H9 (cell line): ENCODE results near the gene SLC26A2. TPM values are rescaled to one million over a fixed set of nuclear protein-coding genes. Genes with fewer than 3 reads are reported as not detected.

Experiments used
- DNase-seq: peaks from one replicate; pipeline ENCODE4 v3.0.0-alpha.2; 2017
- H2AFZ ChIP-seq: one replicate; pipeline ENCODE4 v1.6.1; 2013; ENCODE audit warnings: mild to moderate bottlenecking, low read length, control low read depth, moderate library complexity
- H2AK5ac ChIP-seq: 2 replicates; pipeline ENCODE4 v1.6.1; 2013; ENCODE audit warnings: low read length, control low read depth, mixed read lengths; ENCODE audit not compliant: insufficient read length
- H2BK120ac ChIP-seq: one replicate; pipeline ENCODE4 v1.6.1; 2013; ENCODE audit warnings: low read depth, mild to moderate bottlenecking, low read length, control low read depth, inconsistent platforms; ENCODE audit not compliant: poor library complexity, severe bottlenecking
- H2BK12ac ChIP-seq: 2 replicates; pipeline ENCODE4 v1.6.1; 2013; ENCODE audit warnings: low read length, control low read depth, mixed read lengths, low read depth; ENCODE audit not compliant: insufficient read length
- H2BK15ac ChIP-seq: 2 replicates; pipeline ENCODE4 v1.6.1; 2013; ENCODE audit warnings: low read depth, low read length, control low read depth
- H2BK20ac ChIP-seq: one replicate; pipeline ENCODE4 v1.6.1; 2013; ENCODE audit warnings: low read depth, mild to moderate bottlenecking, low read length, control low read depth, inconsistent platforms; ENCODE audit not compliant: poor library complexity, severe bottlenecking
- H2BK5ac ChIP-seq: 2 replicates; pipeline ENCODE4 v1.6.1; 2013; ENCODE audit warnings: low read length, control low read depth, mixed read lengths; ENCODE audit not compliant: insufficient read length
- H3K14ac ChIP-seq: 2 replicates; pipeline ENCODE4 v1.6.1; 2013; ENCODE audit warnings: low read length, control low read depth; ENCODE audit not compliant: insufficient read depth
- H3K18ac ChIP-seq: 2 replicates; pipeline ENCODE4 v1.6.1; 2013; ENCODE audit warnings: low read depth, mild to moderate bottlenecking, mixed read lengths, low read length, control low read depth; ENCODE audit not compliant: insufficient read length
- H3K23ac ChIP-seq: 2 replicates; pipeline ENCODE4 v1.6.1; 2013; ENCODE audit warnings: low read length, control low read depth, mixed read lengths, low read depth; ENCODE audit not compliant: insufficient read length
- H3K23me2 ChIP-seq: 2 replicates; pipeline ENCODE4 v1.6.1; 2013; ENCODE audit warnings: low read depth, mild to moderate bottlenecking, mixed read lengths, low read length, control low read depth; ENCODE audit not compliant: insufficient read length, poor library complexity, severe bottlenecking
- H3K27ac ChIP-seq: 2 replicates; pipeline ENCODE4 v1.5.1; 2013; ENCODE audit warnings: low read length, control low read depth, mixed read lengths, low read depth; ENCODE audit not compliant: insufficient read length
- H3K27me3 ChIP-seq: 2 replicates; pipeline ENCODE4 v1.6.1; 2013; ENCODE audit warnings: low read length, control low read depth, inconsistent platforms; ENCODE audit not compliant: insufficient read depth
- H3K4ac ChIP-seq: 2 replicates; pipeline ENCODE4 v1.6.1; 2013; ENCODE audit warnings: low read depth, mild to moderate bottlenecking, control low read depth, inconsistent platforms, low read length, moderate library complexity
- H3K4me1 ChIP-seq: 2 replicates; pipeline ENCODE4 v1.6.1; 2013; ENCODE audit warnings: low read length, control low read depth, inconsistent platforms; ENCODE audit not compliant: insufficient read depth
- H3K4me2 ChIP-seq: 2 replicates; pipeline ENCODE4 v1.6.1; 2013; ENCODE audit warnings: low read length, control low read depth, mixed read lengths; ENCODE audit not compliant: insufficient read length, insufficient read depth
- H3K56ac ChIP-seq: 2 replicates; pipeline ENCODE4 v1.6.1; 2013; ENCODE audit warnings: low read depth, mild to moderate bottlenecking, mixed read lengths, low read length, control low read depth; ENCODE audit not compliant: insufficient read length
- H3K79me1 ChIP-seq: 2 replicates; pipeline ENCODE4 v1.6.1; 2013; ENCODE audit warnings: low read depth, mild to moderate bottlenecking, moderate library complexity, low read length, control low read depth, inconsistent platforms; ENCODE audit not compliant: insufficient read depth, poor library complexity, severe bottlenecking
- H3K79me2 ChIP-seq: 2 replicates; pipeline ENCODE4 v1.6.1; 2013; ENCODE audit warnings: low read length, control low read depth, inconsistent platforms; ENCODE audit not compliant: insufficient read depth
- H3K9ac ChIP-seq: 2 replicates; pipeline ENCODE4 v1.6.1; 2013; ENCODE audit warnings: low read length, control low read depth, mixed read lengths; ENCODE audit not compliant: insufficient read length; ENCODE audit errors: extremely low read depth
- H3K9me3 ChIP-seq: one replicate; pipeline ENCODE4 v1.6.1; 2013; ENCODE audit warnings: low read depth, low read length, inconsistent platforms; ENCODE audit not compliant: control insufficient read depth
- H3T11ph ChIP-seq: one replicate; pipeline ENCODE4 v1.6.1; 2013; ENCODE audit warnings: mild to moderate bottlenecking, low read length, control low read depth, inconsistent platforms
- H4K20me1 ChIP-seq: one replicate; pipeline ENCODE4 v1.6.1; 2013; ENCODE audit not compliant: control insufficient read depth, insufficient read length, insufficient read depth
- H4K5ac ChIP-seq: 2 replicates; pipeline ENCODE4 v1.6.1; 2013; ENCODE audit warnings: low read depth, mild to moderate bottlenecking, mixed read lengths, low read length, control low read depth; ENCODE audit not compliant: insufficient read length
- H4K8ac ChIP-seq: replicated peaks from 2 replicates; pipeline ENCODE4 v1.6.1; 2013; ENCODE audit warnings: low read length, control low read depth, mixed read lengths, low read depth; ENCODE audit not compliant: insufficient read length
- H4K91ac ChIP-seq: 2 replicates; pipeline ENCODE4 v1.6.1; 2013; ENCODE audit warnings: low read depth, mild to moderate bottlenecking, moderate library complexity, mixed read lengths, low read length, control low read depth; ENCODE audit not compliant: insufficient read length
- H3K27ac Mint-ChIP-seq, 3 experiments: 2 replicates in 2 of 3; 3 replicates in 1 of 3; pipeline ENCODE4 v1.8.0; 2020 to 2021; ENCODE audit warnings: mixed read lengths in 3 of 3, mild to moderate bottlenecking in 1 of 3, moderate library complexity in 1 of 3
- H3K27me3 Mint-ChIP-seq: 2 replicates; pipeline ENCODE4 v1.8.0; 2021; ENCODE audit warnings: low read depth, mild to moderate bottlenecking, moderate library complexity, mixed read lengths
- H3K36me3 Mint-ChIP-seq, 3 experiments: 2 replicates in 2 of 3; 3 replicates in 1 of 3; pipeline ENCODE4 v1.8.0; 2020 to 2021; ENCODE audit warnings: low read depth in 3 of 3, mixed read lengths in 3 of 3; ENCODE audit not compliant: insufficient read depth in 1 of 3
- H3K4me1 Mint-ChIP-seq, 2 experiments: 2 replicates each; pipeline ENCODE4 v1.8.0; 2020; ENCODE audit warnings: mixed read lengths in 2 of 2
- H3K4me3 Mint-ChIP-seq, 2 experiments: 2 replicates in 1 of 2; 3 replicates in 1 of 2; pipeline ENCODE4 v1.8.0; 2020 to 2021; ENCODE audit warnings: mild to moderate bottlenecking in 2 of 2, mixed read lengths in 2 of 2, moderate library complexity in 1 of 2
- H3K9me3 Mint-ChIP-seq, 2 experiments: 2 replicates in 1 of 2; 3 replicates in 1 of 2; pipeline ENCODE4 v1.8.0; 2020; ENCODE audit warnings: mild to moderate bottlenecking in 2 of 2, mixed read lengths in 2 of 2, moderate library complexity in 1 of 2
- WGBS: extraction: QIAGEN DNeasy Blood & Tissue Kit; methylation state at CpG from one replicate; pipeline ENCODE4 v1.1.7; 2013; ENCODE audit warnings: missing lambda C conversion rate, low lambda C conversion rate, mixed read lengths; ENCODE audit not compliant: insufficient read length; ENCODE audit errors: extremely low coverage; 5-methylcytosine and 5-hydroxymethylcytosine counted together
- total RNA-seq: library from RNA; stranded (reverse); gene quantifications from 2 replicates; pipeline ENCODE4 v1.2.1, GENCODE V29; 2021
- TF ChIP-seq, protein P1 (sequence below): fragments of 200-600 bp; sonication (generic); conservative IDR thresholded peaks from 3 replicates; pipeline ENCODE4 v1.8.0; 2021; ENCODE audit warnings: antibody characterized with exemption, mild to moderate bottlenecking

Gene SLC26A2
- total RNA-seq, 1 experiment from 2014 or later, result 5.9 TPM

- no peak overlapping the region for H3K4me3 Mint-ChIP-seq
- Histone ChIP-seq H3K79me1 (no peaks in the 10 kb centered on the region), H3K79me2 (no peaks in the 10 kb centered on the region), H2AFZ (no peak overlapping the region), H2BK20ac (no peak overlapping the region), H3K14ac (no peak overlapping the region), H3K27me3 (no peaks in the 10 kb centered on the region), H3K56ac (no peak overlapping the region), H2BK15ac (no peak overlapping the region), H3K9me3 (no peaks in the 10 kb centered on the region), H2BK5ac (no peak overlapping the region), H3K4ac (no peak overlapping the region), H4K5ac (no peak overlapping the region), H3K4me1 (no peaks in the 10 kb centered on the region), H3K18ac (no peak overlapping the region), H2AK5ac (no peak overlapping the region), H4K8ac (no peak overlapping the region), H3T11ph (no peak overlapping the region), H4K91ac (no peak overlapping the region), H3K23me2 (no peaks in the 10 kb centered on the region), H2BK120ac (no peak overlapping the region), H4K20me1 (no peaks in the 10 kb centered on the region), H3K4me2 (no peak overlapping the region), H2BK12ac (no peak overlapping the region), H3K27ac (no peak overlapping the region), H3K9ac (no peak overlapping the region), H3K23ac (no peak overlapping the region)
- H3K27ac Mint-ChIP-seq, result no peak overlapping the region
- no CpG with 5 or more reads among the region's 5 CpGs for WGBS
- no peaks in the 10 kb centered on the region for H3K4me1 Mint-ChIP-seq
- H3K27me3 Mint-ChIP-seq, result peaks cover 2% of the 10 kb centered on the region; the same call in 1 of the 2 replicates
- no peak for DNase-seq
- H3K9me3 Mint-ChIP-seq, result no peaks in the 10 kb centered on the region
- TF ChIP-seq, protein P1, sequence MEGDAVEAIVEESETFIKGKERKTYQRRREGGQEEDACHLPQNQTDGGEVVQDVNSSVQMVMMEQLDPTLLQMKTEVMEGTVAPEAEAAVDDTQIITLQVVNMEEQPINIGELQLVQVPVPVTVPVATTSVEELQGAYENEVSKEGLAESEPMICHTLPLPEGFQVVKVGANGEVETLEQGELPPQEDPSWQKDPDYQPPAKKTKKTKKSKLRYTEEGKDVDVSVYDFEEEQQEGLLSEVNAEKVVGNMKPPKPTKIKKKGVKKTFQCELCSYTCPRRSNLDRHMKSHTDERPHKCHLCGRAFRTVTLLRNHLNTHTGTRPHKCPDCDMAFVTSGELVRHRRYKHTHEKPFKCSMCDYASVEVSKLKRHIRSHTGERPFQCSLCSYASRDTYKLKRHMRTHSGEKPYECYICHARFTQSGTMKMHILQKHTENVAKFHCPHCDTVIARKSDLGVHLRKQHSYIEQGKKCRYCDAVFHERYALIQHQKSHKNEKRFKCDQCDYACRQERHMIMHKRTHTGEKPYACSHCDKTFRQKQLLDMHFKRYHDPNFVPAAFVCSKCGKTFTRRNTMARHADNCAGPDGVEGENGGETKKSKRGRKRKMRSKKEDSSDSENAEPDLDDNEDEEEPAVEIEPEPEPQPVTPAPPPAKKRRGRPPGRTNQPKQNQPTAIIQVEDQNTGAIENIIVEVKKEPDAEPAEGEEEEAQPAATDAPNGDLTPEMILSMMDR, result no peak
- no peaks in the 10 kb centered on the region for H3K36me3 Mint-ChIP-seq
These were observed 36.1 kb upstream of the SLC26A2 start for GRCh38 chr5:149924486-149924885.
